Sciatic nerve (tissue), 2 donors: Measurements from ENCODE around the gene DAPK1. TPM values are rescaled to one million over a fixed set of nuclear protein-coding genes. Genes with fewer than 3 reads are reported as not detected.

Source experiments
- ATAC-seq: fragments of 200-7000 bp; cut with Tn5 transposase; one replicate; pipeline ENCODE4 v1.9.1; 2020; ENCODE audit warnings: mild to moderate bottlenecking, moderate library complexity
- DNase-seq: peaks from one replicate; pipeline ENCODE4 v3.0.0-alpha.2; 2020; ENCODE audit warnings: low spot score
- intact Hi-C: fragments of 100-400 bp; cut with DNase I; formaldehyde crosslinking; loops from one replicate; pipeline ENCODE4 v1.14.2; 2022
- total RNA-seq: library from RNA; stranded (reverse); fragmentation: NEBNext Ultra II Directional; extraction: Animal tissue kit (Norgen Biotek cat#: 25700); gene quantifications from one replicate; pipeline ENCODE4 v1.2.1, GENCODE V29; 2021
- donor health status: DM: no; HTN: no; CAD: no.
- donor health status: DM: no; HTN: no; CAD: no.

DAPK1 gene
- total RNA-seq, 1 donor from 2014 or later = 71.1 TPM

GRCh38 chr9:87682618-87683017 lies 185.0 kb downstream of the DAPK1 start:
- DNase-seq (no peak), ATAC-seq (no peak)
- intact Hi-C loops = loop anchor here (10.0 kb wide), 1 partner anchor 122 kb away; no protein-coding TSS in a partner anchor

- DNase-seq (no peak), ATAC-seq (no peak)
- intact Hi-C loops = loop anchor here (10.0 kb wide), 1 partner anchor 121 kb away; no protein-coding TSS in a partner anchor
Measured at GRCh38 chr9:87683751-87684626, 186.3 kb downstream of the DAPK1 start.

- no peak for DNase-seq
- peak; percentile 25 for ATAC-seq
- intact Hi-C loops = loop anchor here (10.0 kb wide), 1 partner anchor 120 kb away; no protein-coding TSS in a partner anchor
Measured at GRCh38 chr9:87684627-87685219, 187.1 kb downstream of the DAPK1 start.

GRCh38 chr9:87685441-87685840 lies 187.8 kb downstream of the DAPK1 start:
- intact Hi-C loops = loop anchor here (10.0 kb wide), 1 partner anchor 119 kb away; no protein-coding TSS in a partner anchor
- ATAC-seq = no peak
- no peak for DNase-seq

GRCh38 chr9:87685871-87686519 lies 188.3 kb downstream of the DAPK1 start:
- intact Hi-C loops = loop anchor here (10.0 kb wide), 1 partner anchor 119 kb away; no protein-coding TSS in a partner anchor
- DNase-seq (no peak), ATAC-seq (peak; percentile 87)

GRCh38 chr9:87686520-87687090 lies 188.9 kb downstream of the DAPK1 start:
- DNase-seq = no peak
- intact Hi-C loops = loop anchor here (10.0 kb wide), 1 partner anchor 118 kb away; no protein-coding TSS in a partner anchor
- ATAC-seq = no peak

GRCh38 chr9:87687207-87687606 lies 189.5 kb downstream of the DAPK1 start:
- DNase-seq = no peak
- no peak for ATAC-seq
- intact Hi-C loops = loop anchor here (10.0 kb wide), 1 partner anchor 118 kb away; no protein-coding TSS in a partner anchor

- ATAC-seq = no peak
- no peak for DNase-seq
- intact Hi-C loops = no loop called here
Measured at GRCh38 chr9:87694236-87694755, 196.6 kb downstream of the DAPK1 start.

GRCh38 chr9:87695523-87695922 lies 197.9 kb downstream of the DAPK1 start:
- DNase-seq (no peak), ATAC-seq (no peak)
- intact Hi-C loops = no loop called here

- ATAC-seq (no peak), DNase-seq (no peak)
- intact Hi-C loops = no loop called here
Measured at GRCh38 chr9:87696641-87697040, 199.0 kb downstream of the DAPK1 start.

GRCh38 chr9:87698069-87698809 lies 200.6 kb downstream of the DAPK1 start:
- DNase-seq (no peak), ATAC-seq (no peak)
- intact Hi-C loops = no loop called here

- intact Hi-C loops = no loop called here
- ATAC-seq (no peak), DNase-seq (no peak)
Measured at GRCh38 chr9:87699835-87700234, 202.2 kb downstream of the DAPK1 start.

GRCh38 chr9:87701491-87701890 lies 203.8 kb downstream of the DAPK1 start:
- ATAC-seq (no peak), DNase-seq (no peak)
- intact Hi-C loops = no loop called here

GRCh38 chr9:87701931-87702421 lies 204.3 kb downstream of the DAPK1 start:
- intact Hi-C loops = no loop called here
- no peak for ATAC-seq

GRCh38 chr9:87702921-87703320 lies 205.3 kb downstream of the DAPK1 start:
- intact Hi-C loops = no loop called here
- no peak for DNase-seq
- ATAC-seq = no peak

More at GRCh38 chr9:87701931-87702421, 204.3 kb downstream of the DAPK1 start:
- DNase-seq = no peak

- intact Hi-C loops = no loop called here
- no peak for ATAC-seq
- DNase-seq = no peak
Measured at GRCh38 chr9:87703636-87704276, 206.1 kb downstream of the DAPK1 start.

- DNase-seq = no peak
- intact Hi-C loops = no loop called here
- ATAC-seq = no peak
Measured at GRCh38 chr9:87704342-87704741, 206.7 kb downstream of the DAPK1 start.
